Measurements from ENCODE around the gene PARP8.

- no peak for TF ChIP-seq CTCF (conservative IDR thresholded peaks at IDR 0.05; ENCODE audit: low read depth, low read length)
- no peak for TF ChIP-seq EZH2 (IDR thresholded peaks at IDR 0.05; ENCODE audit: low read length, unreplicated experiment)
- no peak for TF ChIP-seq EZH2phosphoT487 (IDR thresholded peaks at IDR 0.05; ENCODE audit: borderline replicate concordance, low read length)
Observed at GRCh38 chr5:50864466-50864865, 198.0 kb downstream of the PARP8 start.

Measured in PC-3 (cell line).